NCI-H2227 (cell line): ENCODE results near the gene TPPP2.
"Not testable (repeated sequence)": the region's sequence is repeated elsewhere in the genome, so short reads cannot be mapped to it uniquely, and the experiment has no call there.

Experiments
- DNase-seq: peaks from one replicate; lab custom pipeline; 2025; ENCODE audit not compliant: unreplicated experiment; lab: John Stamatoyannopoulos, UW

TPPP2 gene

GRCh38 chr14:21037156-21037555 is 7.1 kb downstream of the TPPP2 start:
- DNase-seq = no peak

- DNase-seq = peak; percentile 47
Measured at GRCh38 chr14:21038441-21039422, 8.7 kb downstream of the TPPP2 start.

GRCh38 chr14:21039585-21040369 is 9.8 kb downstream of the TPPP2 start:
- peak; percentile 48 for DNase-seq

DNA sequence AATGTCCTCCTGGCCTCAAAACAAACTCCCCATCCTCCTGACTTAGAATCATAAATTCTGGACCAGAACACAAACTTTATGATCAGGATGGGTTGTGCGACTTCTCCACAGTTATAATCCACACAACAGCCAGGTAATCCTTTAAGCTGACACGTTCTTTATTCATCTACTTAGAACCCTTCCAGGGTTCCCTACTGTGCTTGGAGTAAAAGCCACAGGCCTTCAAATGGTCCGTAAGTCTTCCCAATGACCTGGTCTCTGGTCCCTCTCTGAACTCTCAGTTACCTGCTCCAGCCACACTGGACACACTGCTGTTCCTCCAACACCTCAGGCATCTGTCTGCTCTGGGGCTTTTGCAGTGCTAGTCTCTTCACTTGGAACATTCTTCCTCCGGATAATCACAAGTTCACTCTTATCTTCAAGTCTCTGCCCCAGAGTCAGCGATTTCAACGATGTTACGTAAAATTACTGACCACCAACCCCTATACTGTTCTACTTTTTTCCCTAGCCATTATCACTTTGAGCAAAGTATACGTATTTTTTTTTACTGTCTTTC is 10.4 kb downstream of the TPPP2 start:
- no peak for DNase-seq

DNA sequence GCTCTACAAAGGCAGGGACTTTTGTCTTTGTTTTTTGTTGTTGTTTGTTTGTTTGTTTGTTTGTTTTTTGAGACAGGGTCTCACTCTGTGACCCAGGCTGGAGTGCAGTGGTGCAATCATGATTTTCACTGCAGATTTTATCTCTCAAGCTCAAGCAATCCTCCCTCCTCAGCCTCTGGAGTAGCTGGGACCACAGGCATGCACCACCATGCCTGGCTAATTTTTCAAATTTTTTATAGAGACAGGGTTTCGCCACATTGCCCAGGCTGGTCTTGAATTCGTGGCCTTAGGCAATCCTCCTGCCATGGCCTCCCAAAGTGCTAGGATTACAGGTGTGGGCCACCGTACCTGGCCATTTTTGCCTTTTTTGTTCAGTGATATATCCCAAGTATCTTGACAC is 10.9 kb downstream of the TPPP2 start:
- not testable (repeated sequence) for DNase-seq

GRCh38 chr14:21041676-21042433 is 11.8 kb downstream of the TPPP2 start, which contains the start of gene RNASE7:
Gene RNASE7, plus strand, starts transcription at chr14:21042362. Its CDS starts 631 bp downstream, at chr14:21042993.
- no peak for DNase-seq

DNA sequence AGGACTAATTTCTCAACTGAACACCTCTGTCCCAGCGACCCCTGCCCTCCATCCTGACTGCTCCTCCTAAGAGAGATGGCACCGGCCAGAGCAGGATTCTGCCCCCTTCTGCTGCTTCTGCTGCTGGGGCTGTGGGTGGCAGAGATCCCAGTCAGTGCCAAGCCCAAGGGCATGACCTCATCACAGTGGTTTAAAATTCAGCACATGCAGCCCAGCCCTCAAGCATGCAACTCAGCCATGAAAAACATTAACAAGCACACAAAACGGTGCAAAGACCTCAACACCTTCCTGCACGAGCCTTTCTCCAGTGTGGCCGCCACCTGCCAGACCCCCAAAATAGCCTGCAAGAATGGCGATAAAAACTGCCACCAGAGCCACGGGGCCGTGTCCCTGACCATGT is 12.9 kb downstream of the TPPP2 start:
- no peak for DNase-seq

DNA sequence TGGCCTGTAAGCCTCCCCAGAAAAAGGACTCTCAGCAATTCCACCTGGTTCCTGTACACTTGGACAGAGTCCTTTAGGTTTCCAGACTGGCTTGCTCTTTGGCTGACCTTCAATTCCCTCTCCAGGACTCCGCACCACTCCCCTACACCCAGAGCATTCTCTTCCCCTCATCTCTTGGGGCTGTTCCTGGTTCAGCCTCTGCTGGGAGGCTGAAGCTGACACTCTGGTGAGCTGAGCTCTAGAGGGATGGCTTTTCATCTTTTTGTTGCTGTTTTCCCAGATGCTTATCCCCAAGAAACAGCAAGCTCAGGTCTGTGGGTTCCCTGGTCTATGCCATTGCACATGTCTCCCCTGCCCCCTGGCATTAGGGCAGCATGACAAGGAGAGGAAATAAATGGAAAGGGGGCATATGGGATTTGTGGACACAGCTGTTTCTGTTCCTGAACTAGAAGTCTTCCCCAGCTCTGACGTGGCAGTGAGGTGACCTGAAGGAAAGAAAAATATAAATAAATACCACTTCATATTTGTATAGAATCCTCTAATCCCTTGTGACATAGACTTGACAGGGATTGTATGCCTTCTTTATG is 13.5 kb downstream of the TPPP2 start:
- no peak for DNase-seq

- DNase-seq = no peak
Measured at GRCh38 chr14:21043974-21044618, 14.1 kb downstream of the TPPP2 start.

DNA sequence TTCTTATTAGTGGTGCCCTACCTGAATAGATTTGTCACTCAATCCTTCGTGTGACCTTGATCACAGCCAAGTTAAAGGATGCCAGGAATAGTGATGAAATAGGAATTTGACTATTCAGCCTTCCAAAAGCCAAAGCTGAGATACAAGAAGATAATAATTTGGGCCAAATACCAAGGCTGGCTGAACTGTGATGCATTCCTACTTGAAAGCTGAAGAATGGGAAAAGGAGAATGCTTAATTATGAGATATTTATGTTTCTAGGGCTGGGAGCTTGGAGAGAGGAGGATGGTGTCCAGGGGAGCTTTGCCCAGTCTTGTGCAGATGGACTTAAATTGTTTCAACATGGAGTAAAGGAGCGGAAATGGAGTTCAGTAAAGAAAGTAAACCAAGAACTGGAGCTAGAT is 17.4 kb downstream of the TPPP2 start:
- no peak for DNase-seq

DNA sequence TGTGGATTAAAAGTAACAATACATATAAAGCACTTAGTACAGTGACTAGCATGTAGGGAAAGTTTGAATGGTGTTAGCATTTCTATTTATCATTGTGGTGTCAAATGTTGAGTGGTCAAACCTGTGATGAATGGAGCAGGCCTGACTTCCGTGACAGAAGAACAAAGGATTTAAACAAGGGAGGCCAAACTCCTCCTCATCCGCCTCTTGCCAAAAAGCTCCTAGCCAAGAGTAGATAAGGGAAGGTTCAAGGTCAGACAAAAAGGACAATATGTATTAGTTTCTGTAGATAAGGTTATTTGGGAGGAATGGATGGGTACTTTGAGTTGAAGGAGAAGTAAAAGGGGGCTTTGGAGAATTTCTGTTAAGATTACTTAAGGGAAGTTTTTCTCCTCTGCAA is 18.6 kb downstream of the TPPP2 start:
- no peak for DNase-seq

DNA sequence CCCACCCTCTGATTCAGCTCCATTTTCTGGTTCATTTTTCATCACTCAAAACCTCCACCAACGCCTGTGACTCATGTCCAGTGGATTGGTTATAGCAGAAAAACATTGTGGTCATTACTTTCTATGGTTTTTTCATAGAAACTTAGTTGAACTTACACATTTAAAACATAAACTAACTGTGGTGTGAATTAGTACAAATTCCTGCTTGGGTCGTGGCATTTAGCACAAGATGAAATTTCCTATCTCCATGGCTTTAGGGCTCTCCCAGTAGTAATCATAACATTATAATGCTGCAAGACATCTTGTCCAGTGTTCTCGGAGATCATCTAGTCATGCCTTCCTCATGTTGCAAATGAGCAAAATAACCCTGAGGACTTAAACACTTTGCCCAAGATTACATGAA is 19.3 kb downstream of the TPPP2 start:
- DNase-seq = no peak

- no peak for DNase-seq
Measured at GRCh38 chr14:21050597-21050996, 20.6 kb downstream of the TPPP2 start.

- no peak for DNase-seq
Measured at GRCh38 chr14:21053184-21054122, 23.4 kb downstream of the TPPP2 start.

GRCh38 chr14:21054123-21054767 is 24.2 kb downstream of the TPPP2 start:
- DNase-seq = no peak

DNA sequence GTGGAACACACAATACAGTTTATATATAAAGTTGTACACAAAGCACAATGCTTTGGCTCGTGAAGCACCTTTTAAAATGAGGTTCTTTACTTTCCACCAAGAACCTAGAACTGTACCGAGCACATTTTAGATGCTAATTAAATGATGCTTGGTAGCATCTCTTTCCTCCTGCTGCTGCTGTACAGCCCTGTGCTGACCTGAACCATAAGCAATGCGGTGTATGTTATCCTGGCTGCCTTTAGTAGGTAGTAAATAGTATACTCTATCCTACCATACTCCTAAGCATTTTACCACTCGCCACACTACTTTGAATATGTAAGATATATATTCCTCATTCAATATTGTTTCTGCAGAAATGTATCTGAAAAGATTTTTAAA is 24.7 kb downstream of the TPPP2 start:
- DNase-seq = no peak

DNA sequence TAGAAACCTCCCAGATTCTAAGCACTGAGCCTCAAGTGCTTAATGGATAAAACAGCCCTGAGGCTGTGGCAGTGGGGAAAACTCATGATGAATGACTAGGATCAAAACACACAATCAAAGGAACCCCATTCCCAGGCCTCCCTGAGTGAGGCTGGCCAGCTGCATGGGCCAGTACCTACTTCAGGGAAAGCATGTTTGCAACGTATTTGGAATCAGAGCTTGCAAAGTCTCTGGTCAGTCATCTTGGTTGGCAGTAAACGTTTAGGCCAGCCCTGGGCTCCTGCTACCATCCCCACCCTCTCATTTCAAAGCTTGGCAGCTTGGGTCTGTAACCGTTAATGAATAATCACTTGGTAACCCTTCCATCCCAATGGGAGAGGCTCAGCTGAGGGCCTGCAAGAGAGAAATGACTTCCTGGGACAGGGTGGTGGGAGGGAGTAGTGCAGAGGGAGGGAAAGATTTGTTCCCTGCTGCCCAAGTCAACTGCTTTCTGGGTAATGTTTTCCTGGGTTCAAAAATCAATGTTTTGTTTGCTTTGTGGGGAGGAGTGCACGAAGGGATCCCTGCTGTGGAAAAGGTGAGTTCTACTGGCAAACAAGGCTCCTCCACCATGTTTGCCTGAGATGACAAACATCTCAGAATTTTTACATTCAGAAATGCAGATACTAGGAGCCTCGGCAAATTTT is 25.6 kb downstream of the TPPP2 start:
- no peak for DNase-seq
